ENCODE results near the gene KRT27. TPM values are rescaled to one million over a fixed set of nuclear protein-coding genes. Genes with fewer than 3 reads are reported as not detected.

The KRT27 gene, protein sequence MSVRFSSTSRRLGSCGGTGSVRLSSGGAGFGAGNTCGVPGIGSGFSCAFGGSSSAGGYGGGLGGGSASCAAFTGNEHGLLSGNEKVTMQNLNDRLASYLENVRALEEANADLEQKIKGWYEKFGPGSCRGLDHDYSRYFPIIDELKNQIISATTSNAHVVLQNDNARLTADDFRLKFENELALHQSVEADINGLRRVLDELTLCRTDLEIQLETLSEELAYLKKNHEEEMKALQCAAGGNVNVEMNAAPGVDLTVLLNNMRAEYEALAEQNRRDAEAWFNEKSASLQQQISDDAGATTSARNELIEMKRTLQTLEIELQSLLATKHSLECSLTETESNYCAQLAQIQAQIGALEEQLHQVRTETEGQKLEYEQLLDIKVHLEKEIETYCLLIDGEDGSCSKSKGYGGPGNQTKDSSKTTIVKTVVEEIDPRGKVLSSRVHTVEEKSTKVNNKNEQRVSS
- total RNA-seq = not detected in 2 replicates

GRCh38 chr17:40782450-40782849 lies at the start of gene KRT27:
Gene KRT27, minus strand, starts transcription at chr17:40782550. Its CDS starts 57 bp downstream, at chr17:40782493.

GRCh38 chr17:40822132-40822812 lies 39.9 kb upstream of the KRT27 start, which contains the start of gene KRT10:
Gene KRT10, minus strand, starts transcription at chr17:40822614. Its CDS starts 29 bp downstream, at chr17:40822585.

GRCh38 chr17:40799859-40800258 lies 17.5 kb upstream of the KRT27 start, which contains the start of gene KRT28:
Gene KRT28, minus strand, starts transcription at chr17:40799959. Its CDS starts 66 bp downstream, at chr17:40799893.

DNA sequence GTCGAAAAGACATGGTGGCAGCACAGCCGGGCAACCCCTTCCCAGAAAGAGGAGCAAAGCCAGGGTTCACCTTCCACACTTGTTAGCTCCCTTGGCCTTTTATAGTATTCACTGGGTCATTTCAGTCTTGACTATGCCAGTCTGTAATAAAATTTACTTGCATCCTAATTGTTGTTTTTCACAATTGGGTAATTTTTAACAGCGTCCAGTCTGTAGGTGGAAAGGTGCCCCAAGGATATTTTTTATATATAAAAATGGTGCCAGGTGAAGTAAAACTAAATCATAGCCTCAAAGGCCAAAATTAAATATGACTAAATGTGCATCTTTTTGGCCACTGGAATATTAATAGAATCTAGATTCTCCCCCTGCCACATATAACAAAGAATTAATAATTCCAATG lies 10.2 kb downstream of the KRT27 start, which contains the start of gene KRT26:
TSS of gene KRT26 (minus strand) at position 101 of the 400 bp plus-strand sequence. CDS start at position 13, 88 bp downstream.

DNA sequence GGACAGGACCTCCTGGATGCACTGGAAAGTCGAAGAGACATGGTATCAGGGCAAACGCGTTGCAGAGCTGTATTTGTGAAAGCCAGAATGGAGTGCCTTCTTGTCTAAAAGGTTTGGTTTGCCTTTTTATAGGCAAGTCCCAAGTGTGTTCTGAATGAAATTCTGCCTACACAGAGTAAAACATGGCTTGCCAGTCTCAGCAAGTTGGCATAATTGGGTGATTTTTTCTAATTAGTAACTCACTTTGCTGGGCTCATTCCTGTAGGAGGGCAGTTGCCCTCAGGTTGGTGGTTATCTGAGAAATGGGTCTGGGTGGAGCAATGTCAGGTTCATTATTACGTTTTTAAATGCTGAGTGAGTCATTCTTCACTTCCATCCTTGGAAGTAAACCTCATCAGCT lies 27.1 kb downstream of the KRT27 start, which contains the start of gene KRT25:
TSS of gene KRT25 (minus strand) at position 101 of the 400 bp plus-strand sequence. CDS start at position 41, 60 bp downstream.

Other genes starting within 250 kb of the KRT27 start
- under 0.01 and 0.09 TPM in 2 replicates for gene CCR7, start 217.1 kb downstream of the KRT27 start, total RNA-seq
- 79.2 and 98.3 TPM in 2 replicates for gene SMARCE1, start 134.7 kb downstream of the KRT27 start, total RNA-seq
- gene KRT222, start 117.4 kb downstream of the KRT27 start, total RNA-seq = not detected in 2 replicates
- gene KRT24, start 78.8 kb downstream of the KRT27 start, total RNA-seq = not detected in 2 replicates
- not detected in 2 replicates for gene KRT25, start 27.2 kb downstream of the KRT27 start, total RNA-seq
- not detected in 2 replicates for gene KRT26, start 10.3 kb downstream of the KRT27 start, total RNA-seq
- not detected in 2 replicates for gene KRT28, start 17.4 kb upstream of the KRT27 start, total RNA-seq
- gene KRT10, start 40.1 kb upstream of the KRT27 start, total RNA-seq = 2.7 and 4.0 TPM in 2 replicates
- not detected in 2 replicates for gene KRT12, start 84.7 kb upstream of the KRT27 start, total RNA-seq
- gene KRT20, start 102.7 kb upstream of the KRT27 start, total RNA-seq = not detected in 2 replicates
- gene KRT23, start 155.1 kb upstream of the KRT27 start, total RNA-seq = not detected in 2 replicates
- gene KRT39, start 184.4 kb upstream of the KRT27 start, total RNA-seq = not detected in 2 replicates
- not detected in 2 replicates for gene KRT40, start 201.8 kb upstream of the KRT27 start, total RNA-seq
- gene KRTAP3-3, start 211.6 kb upstream of the KRT27 start, total RNA-seq = not detected in 2 replicates
- not detected in 2 replicates for gene KRTAP3-2, start 217.4 kb upstream of the KRT27 start, total RNA-seq
- not detected in 2 replicates for gene KRTAP3-1, start 226.6 kb upstream of the KRT27 start, total RNA-seq
- not detected in 2 replicates for gene KRTAP1-5, start 244.7 kb upstream of the KRT27 start, total RNA-seq
- not detected in 2 replicates for gene KRTAP1-4, start 247.6 kb upstream of the KRT27 start, total RNA-seq

Data from endothelial cell of coronary artery (primary cell).